H1 (cell line): ENCODE measurements around the gene TRPT1. TPM values are rescaled to one million over a fixed set of nuclear protein-coding genes. Genes with fewer than 3 reads are reported as not detected.

Source experiments
- CTCF ChIA-PET: fragments of 300-600 bp; sonication (Branson Sonifier 250); formaldehyde crosslinking; loops from one replicate; lab custom pipeline; 2021; ENCODE audit not compliant: partially characterized antibody; lab: Charles Lee
- POLR2A ChIA-PET: fragments of 300-600 bp; sonication (Branson Sonifier 250); formaldehyde crosslinking; loops from one replicate; lab custom pipeline; 2021; ENCODE audit warnings: inconsistent platforms; ENCODE audit not compliant: partially characterized antibody; lab: Charles Lee
- DNase-seq, 2 experiments: peaks; one replicate each; pipeline versions ENCODE4 v3.0.0 to v3.0.0-alpha.2; 2010 to 2022; ENCODE audit warnings: low spot score in 2 of 2, low read depth in 1 of 2, mixed read lengths in 1 of 2
- FAIRE-seq: peaks from 2 replicates; lab custom pipeline; 2011; peaks lifted over from hg19 to GRCh38; lab: Jason Lieb, UNC
- H2AFZ ChIP-seq: 2 replicates; pipeline ENCODE4 v1.8.1; 2012; ENCODE audit warnings: low read length, inconsistent platforms
- H2AK5ac ChIP-seq: 2 replicates; pipeline ENCODE4 v1.6.1; 2013; ENCODE audit warnings: low read depth, low read length
- H2BK120ac ChIP-seq: replicated peaks from 2 replicates; pipeline ENCODE3; 2013; ENCODE audit warnings: low read depth, low read length, inconsistent platforms
- H2BK12ac ChIP-seq: 2 replicates; pipeline ENCODE4 v1.6.1; 2013; ENCODE audit warnings: low read depth, low read length
- H2BK15ac ChIP-seq: 2 replicates; pipeline ENCODE4 v1.6.1; 2013; ENCODE audit warnings: low read length
- H2BK20ac ChIP-seq: 2 replicates; pipeline ENCODE4 v1.6.1; 2013; ENCODE audit warnings: low read length
- H2BK5ac ChIP-seq: 2 replicates; pipeline ENCODE4 v1.6.1; 2013; ENCODE audit warnings: low read depth, low read length
- H3K14ac ChIP-seq: 2 replicates; pipeline ENCODE4 v1.6.1; 2013; ENCODE audit warnings: inconsistent platforms; ENCODE audit not compliant: insufficient read length
- H3K18ac ChIP-seq: 2 replicates; pipeline ENCODE4 v1.6.1; 2013; ENCODE audit warnings: low read length; ENCODE audit errors: extremely low read depth
- H3K23ac ChIP-seq: 2 replicates; pipeline ENCODE4 v1.6.1; 2013; ENCODE audit warnings: inconsistent platforms; ENCODE audit not compliant: insufficient read length
- H3K23me2 ChIP-seq: 2 replicates; pipeline ENCODE4 v1.6.1; 2013; ENCODE audit warnings: low read depth, low read length
- H3K27ac ChIP-seq: 2 replicates; pipeline ENCODE4 v1.6.1; 2011; ENCODE audit warnings: low read depth, low read length, inconsistent platforms
- H3K27me3 ChIP-seq, 4 experiments: replicated peaks in 1 of 4; 1 replicate in 1 of 4; 2 replicates in 3 of 4; pipeline versions ENCODE4 v1.6.1 to v1.8.1; 2011 to 2013; ENCODE audit warnings: low read length in 3 of 4, mild to moderate bottlenecking in 3 of 4, inconsistent platforms in 2 of 4, mixed read lengths in 2 of 4, moderate library complexity in 1 of 4; ENCODE audit not compliant: control insufficient read depth in 3 of 4, insufficient read depth in 3 of 4; ENCODE audit errors: extremely low read depth in 1 of 4
- H3K36me3 ChIP-seq, 4 experiments: 2 replicates each; pipeline versions ENCODE4 v1.6.1 to v1.8.1; 2011 to 2013; ENCODE audit warnings: mild to moderate bottlenecking in 4 of 4, low read length in 3 of 4, moderate library complexity in 2 of 4, control low read depth in 1 of 4, inconsistent platforms in 1 of 4; ENCODE audit not compliant: insufficient read depth in 4 of 4, control insufficient read depth in 2 of 4
- H3K4ac ChIP-seq: replicated peaks from 2 replicates; pipeline ENCODE3; 2013; ENCODE audit warnings: low read length, low read depth, mixed read lengths, inconsistent platforms; ENCODE audit not compliant: insufficient read length
- H3K4me1 ChIP-seq, 4 experiments: replicated peaks in 1 of 4; 1 replicate in 1 of 4; 2 replicates in 3 of 4; pipeline versions ENCODE4 v1.6.1 to v1.8.1; 2011 to 2013; ENCODE audit warnings: low read length in 3 of 4, inconsistent platforms in 2 of 4, mixed read lengths in 1 of 4; ENCODE audit not compliant: insufficient read depth in 4 of 4, control insufficient read depth in 3 of 4
- H3K4me2 ChIP-seq, 2 experiments: 2 replicates each; pipeline versions ENCODE4 v1.6.1 to v1.8.1; 2011 to 2013; ENCODE audit warnings: low read depth in 2 of 2, low read length in 2 of 2, control low read depth in 1 of 2, inconsistent platforms in 1 of 2, mild to moderate bottlenecking in 1 of 2; ENCODE audit not compliant: insufficient read depth in 1 of 2
- H3K4me3 ChIP-seq, 4 experiments: fragments of 200-600, 300-600 bp in 1 of 4; sonication (generic), shearing (Covaris generic), sonication (Bioruptor Twin) in 1 of 4; 2 replicates each; pipeline versions ENCODE4 v1.5.1 to v1.8.1; 2011 to 2016; ENCODE audit warnings: low read length in 4 of 4, low read depth in 3 of 4, control low read depth in 2 of 4, inconsistent platforms in 2 of 4, mild to moderate bottlenecking in 2 of 4, mixed read lengths in 1 of 4, moderate library complexity in 1 of 4; ENCODE audit not compliant: insufficient read depth in 2 of 4; ENCODE audit errors: extremely low read depth in 1 of 4
- H3K56ac ChIP-seq: replicated peaks from 2 replicates; pipeline ENCODE3; 2013; ENCODE audit warnings: low read depth, mild to moderate bottlenecking, mixed read lengths, low read length, inconsistent platforms; ENCODE audit not compliant: insufficient read length
- H3K79me1 ChIP-seq: 2 replicates; pipeline ENCODE4 v1.6.1; 2013; ENCODE audit warnings: low read depth, low read length, control low read depth
- H3K79me2 ChIP-seq, 2 experiments: 2 replicates each; pipeline versions ENCODE4 v1.6.1 to v1.8.1; 2012 to 2013; ENCODE audit warnings: low read length in 2 of 2, mild to moderate bottlenecking in 2 of 2, inconsistent platforms in 1 of 2; ENCODE audit not compliant: insufficient read depth in 2 of 2, control insufficient read depth in 1 of 2
- H3K9ac ChIP-seq, 4 experiments: replicated peaks in 1 of 4; 1 replicate in 1 of 4; 2 replicates in 3 of 4; pipeline versions ENCODE4 v1.6.1 to v1.8.1; 2011 to 2013; ENCODE audit warnings: low read depth in 3 of 4, low read length in 3 of 4, control low read depth in 2 of 4, mild to moderate bottlenecking in 2 of 4, moderate library complexity in 2 of 4, inconsistent platforms in 1 of 4; ENCODE audit errors: extremely low read depth in 1 of 4
- H3K9me3 ChIP-seq, 2 experiments: 2 replicates each; pipeline versions ENCODE4 v1.6.1 to v1.8.1; 2012 to 2013; ENCODE audit warnings: mild to moderate bottlenecking in 2 of 2, moderate library complexity in 2 of 2, control low read depth in 1 of 2, inconsistent platforms in 1 of 2, low read depth in 1 of 2, low read length in 1 of 2, mixed read lengths in 1 of 2; ENCODE audit not compliant: insufficient read depth in 2 of 2
- H4K20me1 ChIP-seq, 2 experiments: replicated peaks in 1 of 2; 2 replicates each; pipeline versions ENCODE3 to v1.8.1; 2011 to 2013; ENCODE audit warnings: inconsistent platforms in 2 of 2, low read length in 2 of 2, mild to moderate bottlenecking in 1 of 2; ENCODE audit not compliant: insufficient read depth in 2 of 2, control insufficient read depth in 1 of 2
- H4K5ac ChIP-seq: 2 replicates; pipeline ENCODE4 v1.6.1; 2013; ENCODE audit warnings: low read length, low read depth, mixed read lengths, inconsistent platforms; ENCODE audit not compliant: insufficient read length
- H4K8ac ChIP-seq: 2 replicates; pipeline ENCODE4 v1.8.0; 2013; ENCODE audit warnings: mild to moderate bottlenecking, moderate library complexity, low read length, inconsistent platforms; ENCODE audit not compliant: insufficient read depth; ENCODE audit errors: extremely low read depth
- H4K91ac ChIP-seq: replicated peaks from 2 replicates; pipeline ENCODE3; 2013; ENCODE audit warnings: low read length, mixed read lengths, inconsistent platforms; ENCODE audit not compliant: insufficient read length
- GTF2F1 ChIP-seq: IDR thresholded peaks from 2 replicates; pipeline ENCODE4 v1.6.1; 2012; ENCODE audit warnings: low read depth, low read length, improper control_type of control experiment, borderline replicate concordance
- HDAC2 ChIP-seq, 2 experiments: fragments of 300-600 bp in 1 of 2; sonication (generic) in 1 of 2; IDR thresholded peaks; 2 replicates each; pipeline ENCODE4 v1.6.1; 2011 to 2012; ENCODE audit warnings: low read depth in 2 of 2, low read length in 2 of 2, mild to moderate bottlenecking in 2 of 2, moderate library complexity in 2 of 2, borderline replicate concordance in 1 of 2, inconsistent platforms in 1 of 2
- KDM5A ChIP-seq: fragments of 200-600 bp; IDR thresholded peaks from 2 replicates; pipeline ENCODE4 v1.7.1; 2012; ENCODE audit warnings: mild to moderate bottlenecking, low read length, inconsistent platforms, mixed read lengths
- SP1 ChIP-seq: IDR thresholded peaks from 2 replicates; pipeline ENCODE4 v1.6.1; 2011; ENCODE audit warnings: low read depth, low read length
- TEAD4 ChIP-seq: IDR thresholded peaks from 2 replicates; pipeline ENCODE4 v1.6.1; 2012; ENCODE audit warnings: low read depth, low read length, inconsistent platforms, mixed read lengths
- WGBS, 2 experiments: shearing (Covaris generic) in 1 of 2; methylation state at CpG; one replicate each; pipeline versions ENCODE4 v1.1.6 to v1.1.7; 2013 to 2015; ENCODE audit warnings: low lambda C conversion rate in 2 of 2, mixed read lengths in 2 of 2, inconsistent platforms in 1 of 2, low coverage in 1 of 2, missing lambda C conversion rate in 1 of 2; ENCODE audit not compliant: insufficient replicate concordance in 2 of 2, insufficient coverage in 1 of 2, insufficient read length in 1 of 2; ENCODE audit errors: extremely low coverage in 1 of 2, missing lambda C conversion rate in 1 of 2; 5-methylcytosine and 5-hydroxymethylcytosine counted together
- polyA plus RNA-seq, 7 experiments: library from polyadenylated mRNA; depleted of rRNA in 3 of 7; stranded (reverse) in 5 of 7; unstranded in 2 of 7; fragments of >200 nt in 5 of 7; fragments of 200-250 nt in 2 of 7; gene quantifications; 1 replicate in 5 of 7; 2 replicates in 1 of 7; 4 replicates in 1 of 7; pipeline versions ENCODE4 v1.2.1 to v1.2.3, GENCODE V29; 2011 to 2013; ENCODE audit warnings: missing spikeins in 2 of 7, mixed read lengths in 2 of 7
- total RNA-seq: library from RNA; stranded (reverse); fragmentation: NEBNext Ultra II Directional; extraction: Animal tissue kit (Norgen Biotek cat#: 25700); gene quantifications from 2 replicates; pipeline ENCODE4 v1.2.1, GENCODE V29; 2021

TRPT1 gene
- total and polyA plus RNA-seq, 2 of the 8 experiments (the other 6 are each of a cell fraction or from before 2014, with no cell fraction given): 34.5 to 74.6 TPM

- Histone ChIP-seq H4K20me1 (peaks cover 0 to 6% of the 10 kb centered on the region in 2 experiments), H3K9ac (no peak overlapping the region), H3K79me2 (no peaks in the 10 kb centered on the region), H3K56ac (no peak overlapping the region), H3K79me1 (no peaks in the 10 kb centered on the region; the same call in 1 of the 2 replicates), H3K27ac (no peak overlapping the region), H2BK12ac (no peak overlapping the region), H3K23me2 (peaks cover 15% of the 10 kb centered on the region), H3K4ac (no peak overlapping the region), H3K14ac (no peak overlapping the region), H4K5ac (no peak overlapping the region), H3K4me2 (peak overlapping the region in 1 of 2 experiments; percentile 97; a peak in 1 of 4 replicates), H2BK15ac (no peak overlapping the region), H4K8ac (no peak overlapping the region; the same call in 1 of the 2 replicates), H3K36me3 (no peaks in the 10 kb centered on the region), H3K18ac (no peak overlapping the region), H3K9me3 (no peaks in the 10 kb centered on the region), H2BK120ac (no peak overlapping the region), H4K91ac (no peak overlapping the region), H2BK20ac (no peak overlapping the region), H3K4me1 (peaks cover 0 to 29% (median 12%) of the 10 kb centered on the region in 4 experiments; a peak in 6 of 7 replicates), H2AK5ac (no peak overlapping the region), H2AFZ (no peak overlapping the region), H3K23ac (no peak overlapping the region), H2BK5ac (no peak overlapping the region), H3K4me3 (0 out of 8 replicates have a peak overlapping the region, but pooled peaks of 1 of the 4 experiments have one; percentile 80), H3K27me3 (peaks cover 0 to 12% (median 6%) of the 10 kb centered on the region in 4 experiments; a peak in 4 of 7 replicates)
- 89% methylated on average over 7 of the region's 7 CpGs; no CpG with 5 or more reads in 1 of the 2 experiments for WGBS, 2 experiments
- CTCF ChIA-PET: interaction anchor here (0.7 to 8.6 kb wide), 7 partner anchors 12 to 124 kb away, joined by 3 to 51 read pairs (median 4); partner anchors contain the start of genes BAD, FERMT3, PLCB3 and PPP1R14B
- POLR2A ChIA-PET: interaction anchor here (1.0 to 11.9 kb wide), 10 partner anchors 15 to 1375 kb away, joined by 3 to 190 read pairs (median 4); partner anchors contain the start of genes FERMT3, FKBP2, PLCB3 and PPP1R14B
- FAIRE-seq (no peak), DNase-seq (no peak)
- TF ChIP-seq KDM5A (no peak), TEAD4 (no peak), SP1 (no peak), HDAC2 (IDR thresholded peaks at IDR 0.05; ENCODE audit: borderline replicate concordance in 1 of 2, low read depth in 2 of 2, low read length in 2 of 2) (no peak), GTF2F1 (no peak)
These were observed 5.6 kb upstream of the TRPT1 start for GRCh38 chr11:64231546-64231945.
